ENCODE measurements around the gene SPRY2.

Gene SPRY2

GRCh38 chr13:80313668-80314256 is 27.2 kb downstream of the SPRY2 start:
- DNase-seq (ENCODE audit: low spot score): no peak

GRCh38 chr13:80312967-80313366 is 28.0 kb downstream of the SPRY2 start:
- no peak for DNase-seq (ENCODE audit: low spot score)

- no peak for DNase-seq (ENCODE audit: low spot score)
These were observed 28.8 kb downstream of the SPRY2 start for GRCh38 chr13:80312012-80312704.

- DNase-seq (ENCODE audit: low spot score): no peak
These were observed 31.0 kb downstream of the SPRY2 start for GRCh38 chr13:80309926-80310325.

- DNase-seq (ENCODE audit: low spot score): no peak
These were observed 33.4 kb downstream of the SPRY2 start for GRCh38 chr13:80307401-80307987.

- DNase-seq (ENCODE audit: low spot score): no peak
These were observed 34.5 kb downstream of the SPRY2 start for GRCh38 chr13:80306337-80306972.

- no peak for DNase-seq (ENCODE audit: low spot score)
These were observed 35.2 kb downstream of the SPRY2 start for GRCh38 chr13:80305737-80306136.

- DNase-seq (ENCODE audit: low spot score): no peak
These were observed 37.6 kb downstream of the SPRY2 start for GRCh38 chr13:80303225-80303811.

GRCh38 chr13:80299046-80299445 is 41.9 kb downstream of the SPRY2 start:
- DNase-seq (ENCODE audit: low spot score): no peak

- no peak for DNase-seq (ENCODE audit: low spot score)
These were observed 43.4 kb downstream of the SPRY2 start for GRCh38 chr13:80297503-80297902.

- DNase-seq (ENCODE audit: low spot score): no peak
These were observed 43.8 kb downstream of the SPRY2 start for GRCh38 chr13:80297094-80297493.

GRCh38 chr13:80296638-80297037 is 44.3 kb downstream of the SPRY2 start:
- no peak for DNase-seq (ENCODE audit: low spot score)

GRCh38 chr13:80290591-80290990 is 50.3 kb downstream of the SPRY2 start:
- DNase-seq (ENCODE audit: low spot score): no peak
